HG03354 (cell line): ENCODE measurements around the gene ARVCF.
"Not testable (repeated sequence)": the region's sequence is repeated elsewhere in the genome, so short reads cannot be mapped to it uniquely, and the experiment has no call there.

Experiments used
- ATAC-seq: cut with Tn5 transposase; IDR thresholded peaks from one replicate; pipeline ENCODE4 v1.9.1; 2021; ENCODE audit warnings: mild to moderate bottlenecking; ENCODE audit not compliant: unreplicated experiment, poor library complexity, severe bottlenecking

The ARVCF gene

GRCh38 chr22:19928207-19928606 is 88.4 kb downstream of the ARVCF start:
- no peak for ATAC-seq

GRCh38 chr22:19927696-19928095 is 88.9 kb downstream of the ARVCF start:
- ATAC-seq: no peak

- ATAC-seq: not testable (repeated sequence)
Observed at GRCh38 chr22:19926028-19926427, 90.6 kb downstream of the ARVCF start.

- no peak for ATAC-seq
Observed at GRCh38 chr22:19923914-19924513, 92.6 kb downstream of the ARVCF start.

DNA sequence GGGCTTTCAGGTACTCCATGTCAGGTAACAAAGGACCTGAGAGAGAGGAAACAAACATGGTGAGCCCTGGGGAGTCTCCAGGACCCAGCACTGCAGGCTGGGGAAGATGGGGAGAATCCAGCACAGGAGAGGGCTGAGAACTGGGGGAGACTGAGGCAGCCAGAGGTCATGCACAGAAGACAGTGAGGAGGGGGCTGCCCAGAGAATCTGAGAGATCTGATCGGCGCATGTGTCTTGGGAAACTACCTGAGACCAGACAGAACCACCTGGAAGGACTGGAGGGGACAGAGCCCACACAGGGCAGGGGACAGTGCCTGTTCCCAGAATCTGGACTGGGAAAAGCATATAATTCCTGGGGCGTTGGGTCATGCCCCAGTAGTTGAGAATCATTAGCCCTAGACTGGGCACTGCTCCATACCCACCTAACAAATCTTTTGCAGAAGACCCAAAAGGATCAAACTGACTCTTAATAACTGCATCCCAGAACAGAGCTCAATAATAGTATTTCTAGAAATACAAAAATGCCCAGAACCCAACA is 95.0 kb downstream of the ARVCF start:
- ATAC-seq: no peak
